A549 treated with ZK216348 at 1 μM for 4 hours (cell line): ENCODE measurements around the gene ASB10. TPM values are rescaled to one million over a fixed set of nuclear protein-coding genes. Genes with fewer than 3 reads are reported as not detected.

ENCODE experiments used
- total RNA-seq: library from RNA; stranded (reverse); fragments of 200-300 nt; extraction: Qiagen RNA extraction; gene quantifications from 5 replicates; pipeline ENCODE4 v1.2.3, GENCODE V29; 2022; ENCODE audit warnings: low read depth

Gene ASB10
- not detected in 5 replicates for total RNA-seq

GRCh38 chr7:151186640-151187408 is at the start of gene ASB10:
Gene ASB10, minus strand, starts transcription at chr7:151187250. Its CDS starts 120 bp downstream, at chr7:151187130.

GRCh38 chr7:151232091-151232916 is 45.3 kb upstream of the ASB10 start, which contains the start of gene CHPF2:
Gene CHPF2, plus strand, starts transcription at chr7:151232483. Its CDS starts 1,529 bp downstream, at chr7:151234012.

GRCh38 chr7:151226875-151227782 is 40.1 kb upstream of the ASB10 start, which contains the start of gene ABCF2:
Gene ABCF2, minus strand, starts transcription at chr7:151227205. Its CDS starts 747 bp downstream, at chr7:151226458.

GRCh38 chr7:151210087-151210854 is 23.2 kb upstream of the ASB10 start, which contains the start of gene H2BK1:
Gene H2BK1, minus strand, starts transcription at chr7:151210488. Its CDS starts 170 bp downstream, at chr7:151210318.

GRCh38 chr7:151167197-151167961 is 19.7 kb downstream of the ASB10 start, which contains the start of gene GBX1:
Gene GBX1, minus strand, starts transcription at chr7:151167694. Its CDS starts 146 bp downstream, at chr7:151167548.

Other genes with a start within 250 kb of the ASB10 start
- gene KCNH2, start 208.9 kb downstream of the ASB10 start, total RNA-seq: 0.71 to 1.2 TPM (median 0.98 TPM) in 5 replicates
- 0.07 to 1.0 TPM (median 0.46 TPM) in 5 replicates for gene NOS3, start 196.2 kb downstream of the ASB10 start, total RNA-seq
- 0.25 to 0.94 TPM (median 0.43 TPM) in 5 replicates for gene ATG9B, start 162.8 kb downstream of the ASB10 start, total RNA-seq
- gene ABCB8, start 158.8 kb downstream of the ASB10 start, total RNA-seq: 26.6 to 53.5 TPM (median 47.4 TPM) in 5 replicates
- gene ASIC3, start 138.7 kb downstream of the ASB10 start, total RNA-seq: 6.8 to 11.5 TPM (median 9.8 TPM) in 5 replicates
- gene CDK5, start 129.4 kb downstream of the ASB10 start, total RNA-seq: 31.4 to 36.6 TPM (median 35.2 TPM) in 5 replicates
- 149 to 300 TPM (median 293 TPM) in 5 replicates for gene SLC4A2, start 127.7 kb downstream of the ASB10 start, total RNA-seq
- gene FASTK, start 106.4 kb downstream of the ASB10 start, total RNA-seq: 40.8 to 89.4 TPM (median 74.8 TPM) in 5 replicates
- gene TMUB1, start 103.8 kb downstream of the ASB10 start, total RNA-seq: 25.0 to 62.9 TPM (median 56.1 TPM) in 5 replicates
- gene AGAP3, start 100.8 kb downstream of the ASB10 start, total RNA-seq: 37.7 to 73.4 TPM (median 64.2 TPM) in 5 replicates
- 0.23 TPM in 1 of 5 replicates, not detected in the others for gene GBX1, start 19.6 kb downstream of the ASB10 start, total RNA-seq
- not detected in 5 replicates for gene H2BK1, start 23.2 kb upstream of the ASB10 start, total RNA-seq
- 49.7 to 70.8 TPM (median 65.5 TPM) in 5 replicates for gene ABCF2, start 40.0 kb upstream of the ASB10 start, total RNA-seq
- 29.8 to 50.8 TPM (median 45.0 TPM) in 5 replicates for gene CHPF2, start 45.2 kb upstream of the ASB10 start, total RNA-seq
- 8.0 to 11.8 TPM (median 10.5 TPM) in 5 replicates for gene SMARCD3, start 61.4 kb upstream of the ASB10 start, total RNA-seq
- gene NUB1, start 154.6 kb upstream of the ASB10 start, total RNA-seq: 38.6 to 67.8 TPM (median 39.0 TPM) in 5 replicates
- 0.13 to 0.23 TPM (median 0.18 TPM) in 3 of 5 replicates, not detected in the others for gene WDR86, start 222.8 kb upstream of the ASB10 start, total RNA-seq